ENCODE measurements around the gene TRPC3. TPM values are rescaled to one million over a fixed set of nuclear protein-coding genes. Genes with fewer than 3 reads are reported as not detected.

The TRPC3 gene
- total and polyA plus RNA-seq, 4 donors: 0.26 to 1.3 TPM; not detected in 2

DNA sequence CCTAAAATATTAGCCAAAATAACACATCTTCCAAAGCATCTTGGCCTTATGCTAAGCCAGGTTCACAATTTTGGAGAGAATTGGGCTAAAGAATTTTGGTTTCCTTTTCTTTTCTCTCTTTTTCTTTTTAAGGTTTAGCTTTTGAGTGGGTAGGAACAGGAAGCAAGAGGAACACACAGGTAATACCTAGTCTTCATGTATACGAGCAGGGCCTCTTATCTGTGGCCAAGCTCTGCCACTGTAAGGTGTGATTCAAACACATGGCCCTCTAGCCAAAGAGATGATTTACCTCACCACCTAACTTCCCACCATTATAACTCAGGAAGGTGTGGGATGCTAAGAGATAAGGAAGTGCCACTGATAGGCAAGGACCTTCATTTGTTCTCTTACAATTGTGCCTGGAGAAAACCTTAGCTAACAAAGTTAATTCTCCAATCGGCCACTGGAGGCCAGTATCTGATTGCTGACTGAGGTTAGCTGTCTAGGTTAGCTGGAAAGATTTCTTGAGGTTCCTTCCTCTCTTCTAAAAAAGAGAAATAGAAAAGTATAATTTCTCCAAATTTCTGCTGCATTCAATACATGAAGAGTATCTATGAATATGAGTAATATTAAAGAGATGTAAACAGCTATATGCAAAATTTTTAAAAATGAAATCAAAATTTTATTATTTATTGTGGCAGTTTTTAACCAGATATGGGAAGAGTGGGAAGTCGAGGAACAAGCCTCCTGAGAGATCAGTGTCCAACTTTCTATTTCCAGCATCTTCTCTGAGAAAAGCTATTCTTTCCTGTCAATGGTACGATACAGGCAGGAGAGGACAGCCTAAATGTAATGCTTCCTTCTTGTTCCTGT is 51.5 kb downstream of the TRPC3 start:
- Histone ChIP-seq H3K27me3 (ENCODE audit: control insufficient read depth in 1 of 2, insufficient read depth in 2 of 2, low read length in 1 of 2) (no peaks in the 10 kb centered on the region), H3K4me3 (ENCODE audit: low read length in 2 of 2) (no peak overlapping the region), H3K27ac (ENCODE audit: low read depth in 1 of 2, low read length in 2 of 2) (no peak overlapping the region), H3K36me3 (ENCODE audit: control insufficient read depth in 1 of 2, insufficient read depth in 2 of 2, low read length in 1 of 2) (no peaks in the 10 kb centered on the region), H3K4me1 (ENCODE audit: control insufficient read depth in 1 of 2, insufficient read depth in 2 of 2, low read length in 2 of 2) (no peaks in the 10 kb centered on the region), H3K9me3 (ENCODE audit: control insufficient read depth, low read length) (no peaks in the 10 kb centered on the region)
- 58 to 61% methylated on average over 4 of the region's 4 CpGs for WGBS, 2 donors
- ATAC-seq (ENCODE audit: low FRiP score): peak; percentile 60
- no peak for DNase-seq
- intact Hi-C loops (cut with DNase I): loop anchor here in 1 of 2 donors (2.0 kb wide), 1 partner anchor 676 kb away; no protein-coding TSS in a partner anchor

DNA sequence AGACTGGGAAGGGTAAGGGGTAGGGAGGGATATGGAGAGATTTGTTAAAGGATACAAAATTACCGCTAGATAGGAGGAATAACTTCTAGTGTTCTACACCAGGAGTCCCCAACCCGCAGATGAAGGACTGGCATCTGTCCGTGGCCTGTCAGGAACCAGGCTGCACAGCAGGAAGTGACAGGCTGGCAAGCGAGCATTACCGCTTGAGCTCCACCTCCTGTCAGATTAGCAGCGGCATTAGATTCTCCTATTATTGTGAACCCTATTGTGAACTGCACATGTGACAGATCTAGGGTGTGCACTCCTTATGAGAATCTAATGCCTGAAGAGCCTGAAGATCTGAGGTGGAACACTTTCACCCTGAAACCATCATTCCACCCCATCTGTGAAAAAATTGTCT is 53.7 kb downstream of the TRPC3 start:
- intact Hi-C loops (cut with DNase I): no loop called here
- 34 to 39% methylated on average over 6 of the region's 6 CpGs for WGBS, 2 donors
- H3K36me3 ChIP-seq (ENCODE audit: control insufficient read depth in 1 of 2, insufficient read depth in 2 of 2, low read length in 1 of 2): no peaks in the 10 kb centered on the region
- ATAC-seq (ENCODE audit: low FRiP score) (no peak), DNase-seq (no peak)
- no peaks in the 10 kb centered on the region for H3K27me3 ChIP-seq (ENCODE audit: control insufficient read depth in 1 of 2, insufficient read depth in 2 of 2, low read length in 1 of 2)
- no peaks in the 10 kb centered on the region for H3K9me3 ChIP-seq (ENCODE audit: control insufficient read depth, low read length)
- no peak overlapping the region for H3K4me3 ChIP-seq (ENCODE audit: low read length in 2 of 2)
- no peaks in the 10 kb centered on the region for H3K4me1 ChIP-seq (ENCODE audit: control insufficient read depth in 1 of 2, insufficient read depth in 2 of 2, low read length in 2 of 2)
- no peak overlapping the region for H3K27ac ChIP-seq (ENCODE audit: low read depth in 1 of 2, low read length in 2 of 2)

GRCh38 chr4:121888134-121888533 is 63.7 kb downstream of the TRPC3 start:
- no peaks in the 10 kb centered on the region for H3K4me1 ChIP-seq (ENCODE audit: control insufficient read depth in 1 of 2, insufficient read depth in 2 of 2, low read length in 2 of 2)
- ATAC-seq (ENCODE audit: low FRiP score) (no peak), DNase-seq (no peak)
- H3K36me3 ChIP-seq (ENCODE audit: control insufficient read depth in 1 of 2, insufficient read depth in 2 of 2, low read length in 1 of 2): no peaks in the 10 kb centered on the region
- WGBS, 2 donors: 97 to 100% methylated on average over 1 of the region's 1 CpG
- no peaks in the 10 kb centered on the region for H3K9me3 ChIP-seq (ENCODE audit: control insufficient read depth, low read length)
- peaks cover 0 to 2% of the 10 kb centered on the region in 2 donors for H3K27me3 ChIP-seq (ENCODE audit: control insufficient read depth in 1 of 2, insufficient read depth in 2 of 2, low read length in 1 of 2)
- no peak overlapping the region for H3K27ac ChIP-seq (ENCODE audit: low read depth in 1 of 2, low read length in 2 of 2)
- H3K4me3 ChIP-seq (ENCODE audit: low read length in 2 of 2): no peak overlapping the region
- intact Hi-C loops (cut with DNase I): no loop called here

GRCh38 chr4:121885115-121885514 is 66.7 kb downstream of the TRPC3 start:
- no peak overlapping the region for H3K27ac ChIP-seq (ENCODE audit: low read depth in 1 of 2, low read length in 2 of 2)
- no peaks in the 10 kb centered on the region for H3K36me3 ChIP-seq (ENCODE audit: control insufficient read depth in 1 of 2, insufficient read depth in 2 of 2, low read length in 1 of 2)
- peaks cover 0 to 2% of the 10 kb centered on the region in 2 donors for H3K27me3 ChIP-seq (ENCODE audit: control insufficient read depth in 1 of 2, insufficient read depth in 2 of 2, low read length in 1 of 2)
- DNase-seq: no peak
- intact Hi-C loops (cut with DNase I): no loop called here
- no peak overlapping the region for H3K4me3 ChIP-seq (ENCODE audit: low read length in 2 of 2)
- no peaks in the 10 kb centered on the region for H3K4me1 ChIP-seq (ENCODE audit: control insufficient read depth in 1 of 2, insufficient read depth in 2 of 2, low read length in 2 of 2)
- H3K9me3 ChIP-seq (ENCODE audit: control insufficient read depth, low read length): no peaks in the 10 kb centered on the region
- ATAC-seq (ENCODE audit: low FRiP score): no peak
- WGBS, 2 donors: 90 to 95% methylated on average over 2 of the region's 2 CpGs

GRCh38 chr4:121881158-121881557 is 70.7 kb downstream of the TRPC3 start:
- intact Hi-C loops (cut with DNase I): no loop called here
- no peak overlapping the region for H3K27ac ChIP-seq (ENCODE audit: low read depth in 1 of 2, low read length in 2 of 2)
- no peak overlapping the region for H3K4me3 ChIP-seq (ENCODE audit: low read length in 2 of 2)
- DNase-seq (no peak), ATAC-seq (ENCODE audit: low FRiP score) (no peak)
- H3K36me3 ChIP-seq (ENCODE audit: control insufficient read depth in 1 of 2, insufficient read depth in 2 of 2, low read length in 1 of 2): no peaks in the 10 kb centered on the region
- no peaks in the 10 kb centered on the region for H3K27me3 ChIP-seq (ENCODE audit: control insufficient read depth in 1 of 2, insufficient read depth in 2 of 2, low read length in 1 of 2)
- no peaks in the 10 kb centered on the region for H3K9me3 ChIP-seq (ENCODE audit: control insufficient read depth, low read length)
- 76 to 78% methylated on average over 3 of the region's 3 CpGs for WGBS, 2 donors
- no peaks in the 10 kb centered on the region for H3K4me1 ChIP-seq (ENCODE audit: control insufficient read depth in 1 of 2, insufficient read depth in 2 of 2, low read length in 2 of 2)

GRCh38 chr4:121879135-121879534 is 72.7 kb downstream of the TRPC3 start:
- no peaks in the 10 kb centered on the region for H3K4me1 ChIP-seq (ENCODE audit: control insufficient read depth in 1 of 2, insufficient read depth in 2 of 2, low read length in 2 of 2)
- no peaks in the 10 kb centered on the region for H3K9me3 ChIP-seq (ENCODE audit: control insufficient read depth, low read length)
- H3K27ac ChIP-seq (ENCODE audit: low read depth in 1 of 2, low read length in 2 of 2): no peak overlapping the region
- H3K4me3 ChIP-seq (ENCODE audit: low read length in 2 of 2): no peak overlapping the region
- H3K36me3 ChIP-seq (ENCODE audit: control insufficient read depth in 1 of 2, insufficient read depth in 2 of 2, low read length in 1 of 2): no peaks in the 10 kb centered on the region
- no peak for DNase-seq
- ATAC-seq (ENCODE audit: low FRiP score): no peak
- no peaks in the 10 kb centered on the region for H3K27me3 ChIP-seq (ENCODE audit: control insufficient read depth in 1 of 2, insufficient read depth in 2 of 2, low read length in 1 of 2)
- intact Hi-C loops (cut with DNase I): no loop called here

DNA sequence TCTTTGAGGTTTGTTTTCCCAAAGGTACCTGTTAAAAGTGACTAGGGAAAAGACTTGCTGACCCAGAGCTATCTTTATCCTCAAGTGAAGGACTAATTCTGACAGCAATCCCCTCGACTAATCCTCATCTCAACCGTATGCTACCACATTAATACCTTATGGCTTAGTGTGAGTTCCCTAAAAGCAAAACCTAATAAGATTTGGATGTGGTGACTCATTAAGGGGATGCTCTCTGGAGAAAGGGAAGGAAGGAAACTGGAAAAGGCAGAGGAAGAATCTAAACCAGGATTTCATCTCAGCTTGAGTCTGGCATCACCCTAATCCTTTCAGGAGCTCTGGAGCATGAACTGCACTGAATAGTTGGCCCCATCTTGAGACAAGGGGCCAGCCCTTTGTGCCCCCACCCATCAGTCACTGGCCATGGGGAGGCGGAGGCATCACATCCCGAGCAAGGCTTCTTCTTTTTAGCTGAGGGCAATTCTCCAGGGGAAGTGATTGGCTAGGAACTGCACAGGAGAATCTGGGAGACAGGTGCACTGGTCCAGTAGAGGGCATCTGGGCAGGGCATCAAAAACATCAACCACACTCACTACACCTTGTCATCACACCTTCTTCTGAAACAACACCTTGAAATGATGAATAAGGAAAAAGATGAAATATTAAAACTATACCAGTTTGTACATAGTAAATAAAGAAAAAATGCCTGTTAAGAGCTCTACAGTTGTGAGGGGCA is 74.7 kb downstream of the TRPC3 start:
- ATAC-seq (ENCODE audit: low FRiP score) (no peak), DNase-seq (no peak)
- no peak overlapping the region for H3K27ac ChIP-seq (ENCODE audit: low read depth in 1 of 2, low read length in 2 of 2)
- no peaks in the 10 kb centered on the region for H3K4me1 ChIP-seq (ENCODE audit: control insufficient read depth in 1 of 2, insufficient read depth in 2 of 2, low read length in 2 of 2)
- intact Hi-C loops (cut with DNase I): no loop called here
- H3K4me3 ChIP-seq (ENCODE audit: low read length in 2 of 2): no peak overlapping the region
- no peaks in the 10 kb centered on the region for H3K9me3 ChIP-seq (ENCODE audit: control insufficient read depth, low read length)
- H3K27me3 ChIP-seq (ENCODE audit: control insufficient read depth in 1 of 2, insufficient read depth in 2 of 2, low read length in 1 of 2): no peaks in the 10 kb centered on the region
- 48 to 56% methylated on average over 4 of the region's 4 CpGs for WGBS, 2 donors
- no peaks in the 10 kb centered on the region for H3K36me3 ChIP-seq (ENCODE audit: control insufficient read depth in 1 of 2, insufficient read depth in 2 of 2, low read length in 1 of 2)

- Histone ChIP-seq H3K27me3 (ENCODE audit: control insufficient read depth in 1 of 2, insufficient read depth in 2 of 2, low read length in 1 of 2) (no peaks in the 10 kb centered on the region), H3K4me3 (ENCODE audit: low read length in 2 of 2) (no peak overlapping the region), H3K4me1 (ENCODE audit: control insufficient read depth in 1 of 2, insufficient read depth in 2 of 2, low read length in 2 of 2) (no peaks in the 10 kb centered on the region), H3K27ac (ENCODE audit: low read depth in 1 of 2, low read length in 2 of 2) (no peak overlapping the region), H3K9me3 (ENCODE audit: control insufficient read depth, low read length) (no peaks in the 10 kb centered on the region), H3K36me3 (ENCODE audit: control insufficient read depth in 1 of 2, insufficient read depth in 2 of 2, low read length in 1 of 2) (no peaks in the 10 kb centered on the region)
- intact Hi-C loops (cut with DNase I): no loop called here
- DNase-seq (no peak), ATAC-seq (ENCODE audit: low FRiP score) (no peak)
- WGBS, 2 donors: 95 to 96% methylated on average over 6 of the region's 6 CpGs
Measured at GRCh38 chr4:121876070-121876469, 75.8 kb downstream of the TRPC3 start.

- H3K4me1 ChIP-seq (ENCODE audit: control insufficient read depth in 1 of 2, insufficient read depth in 2 of 2, low read length in 2 of 2): no peaks in the 10 kb centered on the region
- H3K27ac ChIP-seq (ENCODE audit: low read depth in 1 of 2, low read length in 2 of 2): no peak overlapping the region
- H3K27me3 ChIP-seq (ENCODE audit: control insufficient read depth in 1 of 2, insufficient read depth in 2 of 2, low read length in 1 of 2): no peaks in the 10 kb centered on the region
- 50 to 59% methylated on average over 2 of the region's 2 CpGs for WGBS, 2 donors
- DNase-seq: no peak
- no peaks in the 10 kb centered on the region for H3K9me3 ChIP-seq (ENCODE audit: control insufficient read depth, low read length)
- no peak for ATAC-seq (ENCODE audit: low FRiP score)
- H3K36me3 ChIP-seq (ENCODE audit: control insufficient read depth in 1 of 2, insufficient read depth in 2 of 2, low read length in 1 of 2): no peaks in the 10 kb centered on the region
- intact Hi-C loops (cut with DNase I): no loop called here
- no peak overlapping the region for H3K4me3 ChIP-seq (ENCODE audit: low read length in 2 of 2)
Measured at GRCh38 chr4:121875652-121876051, 76.2 kb downstream of the TRPC3 start.

Measured in aorta (tissue), 5 donors.